GM23248 (cell line): ENCODE data around the gene ARHGEF28.

ENCODE experiments used
- EZH2 ChIP-seq: fragments of 200-600 bp; sonication (generic); IDR thresholded peaks from 2 replicates; pipeline ENCODE4 v1.6.1; 2018; ENCODE audit warnings: antibody characterized with exemption, mild to moderate bottlenecking; ENCODE audit not compliant: insufficient read depth, poor library complexity, severe bottlenecking
- EZH2phosphoT487 ChIP-seq: fragments of 200-600 bp; sonication (generic); IDR thresholded peaks from 2 replicates; pipeline ENCODE4 v1.6.1; 2018; ENCODE audit warnings: antibody characterized with exemption, moderate library complexity, mild to moderate bottlenecking, low read depth; ENCODE audit not compliant: insufficient read depth

- TF ChIP-seq EZH2 (no peak), EZH2phosphoT487 (no peak)
Measured at GRCh38 chr5:73739650-73740049, 113.7 kb downstream of the ARHGEF28 start.
